ENCODE results near the gene PIP5K1C.

Gene PIP5K1C

DNA sequence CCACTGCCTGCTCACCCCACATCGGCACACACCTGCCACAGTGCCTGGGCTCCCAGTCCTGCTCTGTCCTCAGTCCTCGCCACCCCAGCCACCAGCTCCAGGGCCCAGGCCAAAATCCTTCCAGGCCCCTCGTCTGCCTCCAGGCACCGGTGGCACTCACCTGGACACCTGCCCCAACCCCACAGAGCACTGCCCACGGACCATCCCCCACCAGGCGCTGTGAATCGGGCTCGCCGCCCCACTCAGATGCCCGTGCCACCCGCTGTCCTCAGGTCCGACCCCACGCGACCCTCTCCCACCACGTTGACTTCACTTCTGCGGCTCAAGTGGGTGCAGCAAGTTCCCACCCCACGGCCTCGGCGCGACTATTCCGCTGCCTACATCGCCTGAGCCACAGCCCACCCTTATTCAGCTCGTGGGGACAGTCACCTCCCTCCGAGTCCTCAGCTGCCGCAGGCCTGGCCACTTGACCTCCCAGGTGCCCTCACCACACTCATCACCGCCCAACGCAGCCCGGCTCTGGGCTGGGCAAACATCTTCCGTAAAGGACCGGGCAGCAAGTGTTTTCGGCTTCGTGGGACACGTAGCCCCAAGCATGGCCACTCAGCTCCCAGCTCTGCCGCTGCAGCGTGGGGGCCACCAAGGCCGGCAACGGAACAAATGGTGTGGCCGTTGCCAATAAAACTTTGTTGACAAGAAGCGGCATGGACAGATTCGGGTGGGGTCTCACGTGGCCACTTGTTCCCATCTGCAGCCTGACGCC lies 5.7 kb downstream of the PIP5K1C start:
- DNase-seq: no peak

DNA sequence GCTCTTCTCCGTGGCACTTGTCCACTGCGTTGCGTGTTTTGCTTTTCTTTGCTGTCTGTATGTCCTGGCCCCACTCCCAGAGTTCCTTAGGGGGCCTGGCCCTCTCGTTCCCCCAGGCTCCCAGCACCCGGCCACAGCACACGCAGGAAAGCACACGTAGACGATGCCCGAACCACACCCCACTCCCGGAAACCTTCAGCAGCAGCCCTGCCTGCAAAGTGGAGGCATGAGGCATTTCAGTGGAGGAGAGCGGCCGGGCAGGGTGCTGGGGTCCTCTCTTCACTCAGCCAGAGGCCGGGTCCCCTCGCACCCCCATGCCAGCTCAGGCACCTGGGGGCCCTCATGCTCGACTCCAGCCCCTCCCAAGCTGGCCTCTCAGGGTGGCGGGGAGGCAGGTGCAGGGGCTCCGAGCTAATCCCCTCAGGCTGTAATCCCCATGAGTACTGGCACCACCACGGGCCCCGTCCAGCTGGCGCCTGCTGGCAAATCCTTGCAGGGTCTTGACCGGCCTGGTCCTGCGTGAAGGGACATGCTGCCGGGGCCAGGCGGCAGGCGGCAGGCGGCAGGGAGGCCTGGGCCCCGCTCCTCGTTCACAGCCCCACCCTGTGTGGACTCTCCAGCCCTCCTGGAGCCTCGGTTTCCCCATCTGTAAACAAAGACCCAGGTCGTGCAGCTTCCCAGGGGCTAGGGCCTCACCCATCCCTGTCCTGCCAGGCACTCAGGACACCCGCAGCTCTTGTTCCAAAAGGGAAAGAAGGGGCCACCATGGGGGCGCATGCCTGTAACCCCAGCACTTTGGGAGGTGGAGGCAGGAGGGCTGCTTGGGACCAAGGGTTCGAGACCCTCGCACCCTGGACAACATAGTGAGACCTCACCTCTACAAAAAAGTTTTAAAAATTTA lies 7.0 kb downstream of the PIP5K1C start:
- DNase-seq: peak in 1 of 3 experiments; percentile 25

DNA sequence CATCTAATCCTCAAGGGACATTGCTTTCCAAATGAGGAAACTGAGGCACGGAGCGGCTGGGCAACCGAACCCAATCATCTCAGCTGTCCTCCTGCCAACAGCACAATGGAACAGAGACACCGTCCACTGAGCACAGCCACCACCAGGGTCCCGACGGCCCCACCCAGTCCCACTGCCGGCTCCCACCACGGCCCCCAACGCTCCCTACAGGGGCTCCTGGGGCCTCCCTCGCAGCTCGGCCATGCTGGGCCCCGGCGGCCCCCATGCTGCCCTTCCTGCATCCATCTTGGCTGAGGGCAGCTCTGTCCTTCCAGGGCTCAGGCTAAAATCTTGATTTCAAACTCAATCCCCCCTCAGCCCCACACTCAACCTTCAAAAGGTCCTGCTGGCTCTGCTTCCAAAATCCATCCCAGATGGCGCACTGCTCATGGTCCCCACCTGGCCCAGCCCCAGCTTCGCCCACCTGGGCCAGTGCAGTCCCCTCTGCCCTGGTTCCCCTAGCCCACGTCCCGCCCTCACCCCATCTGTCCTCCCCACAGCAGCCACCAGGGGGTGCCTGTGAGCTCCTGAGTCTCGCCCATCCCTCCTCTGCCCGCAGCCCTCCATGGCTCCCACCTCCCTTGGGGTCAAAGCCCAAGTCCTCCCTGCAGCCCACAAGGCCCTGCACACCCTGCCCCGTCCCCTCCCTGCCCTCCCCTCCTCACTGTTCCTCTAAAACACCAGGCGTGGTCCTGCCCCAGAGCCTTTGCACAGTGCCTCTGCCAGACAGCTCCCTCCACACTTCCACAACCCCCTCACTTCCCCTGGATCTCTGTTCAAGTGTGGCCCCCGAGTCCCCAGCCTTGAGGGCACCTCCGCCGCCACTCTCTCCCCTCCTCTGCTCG lies 7.9 kb downstream of the PIP5K1C start:
- DNase-seq: no peak

DNA sequence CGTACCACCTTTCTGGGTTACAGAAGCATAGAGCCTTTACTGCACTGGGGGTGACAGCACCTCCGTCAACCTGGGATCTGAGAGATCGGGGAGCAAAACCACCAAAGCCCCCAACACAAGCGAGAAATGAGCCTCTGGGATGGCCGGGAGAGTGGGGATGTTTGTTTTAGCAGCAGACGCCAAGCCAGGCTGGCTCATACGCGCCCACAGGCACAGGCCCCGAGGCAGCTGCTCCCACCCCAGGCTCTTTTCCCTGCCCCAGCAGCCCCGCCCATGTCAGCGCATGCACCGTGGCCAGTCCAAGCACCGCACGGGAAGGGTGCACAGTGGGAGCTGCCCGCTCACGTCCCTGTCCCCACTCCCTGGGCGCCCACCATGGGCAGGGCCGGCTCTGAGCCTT lies 8.5 kb downstream of the PIP5K1C start:
- DNase-seq: no peak

DNA sequence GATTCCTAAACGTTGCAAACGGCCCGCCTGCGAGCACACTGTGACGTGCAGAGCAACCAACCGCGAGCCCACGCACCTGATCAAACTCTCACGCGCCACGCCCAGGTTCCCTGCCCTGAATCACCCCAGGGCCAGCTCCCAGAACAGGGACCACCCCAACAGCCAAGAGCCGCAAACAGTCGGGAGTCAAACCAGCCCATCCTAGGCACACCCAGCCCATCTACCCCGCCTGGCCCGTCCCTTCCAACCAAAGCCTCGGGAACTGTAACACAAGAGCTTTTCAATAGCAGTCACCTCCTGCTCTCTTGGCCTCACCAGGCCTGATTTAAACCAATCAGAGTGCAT lies 8.9 kb downstream of the PIP5K1C start:
- DNase-seq: no peak

DNA sequence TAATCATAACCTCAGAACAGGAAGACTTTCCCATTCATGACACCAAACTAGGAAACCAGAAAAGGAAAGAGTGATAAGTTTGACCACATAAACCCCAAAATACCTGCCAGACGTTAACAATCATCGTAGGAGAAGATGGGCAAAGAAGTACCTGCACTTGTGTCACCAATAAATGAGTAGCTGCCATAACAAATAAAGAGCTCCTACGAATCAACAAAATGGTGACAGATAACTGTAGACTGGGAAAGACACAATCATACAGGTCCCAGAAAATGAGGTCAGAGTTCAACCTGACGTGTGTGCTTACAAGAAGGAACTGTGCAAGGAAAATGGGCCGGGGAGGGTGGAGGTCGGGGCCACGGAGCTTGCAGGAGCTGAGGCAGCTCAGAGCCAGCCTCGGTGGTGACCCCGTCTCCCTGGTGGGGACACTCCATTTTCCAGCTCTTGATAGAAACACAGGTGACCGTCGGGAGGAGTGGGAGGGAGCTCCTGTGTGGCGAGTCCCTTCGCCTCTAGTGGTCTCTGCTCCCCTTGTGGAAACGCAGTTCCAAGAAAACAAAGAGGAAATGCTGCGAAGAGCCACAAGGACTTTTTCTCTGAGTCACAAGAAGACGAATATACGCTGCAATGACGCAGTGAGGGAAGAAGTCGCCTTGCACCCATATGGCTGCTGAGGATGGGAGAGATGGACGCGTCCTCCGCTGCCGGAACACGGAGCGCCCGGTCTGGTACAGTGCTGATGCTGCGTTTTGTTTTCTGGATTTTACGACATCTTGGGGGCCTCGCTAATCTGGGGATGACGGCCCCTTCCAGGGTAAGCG lies 9.5 kb downstream of the PIP5K1C start:
- DNase-seq: no peak

DNA sequence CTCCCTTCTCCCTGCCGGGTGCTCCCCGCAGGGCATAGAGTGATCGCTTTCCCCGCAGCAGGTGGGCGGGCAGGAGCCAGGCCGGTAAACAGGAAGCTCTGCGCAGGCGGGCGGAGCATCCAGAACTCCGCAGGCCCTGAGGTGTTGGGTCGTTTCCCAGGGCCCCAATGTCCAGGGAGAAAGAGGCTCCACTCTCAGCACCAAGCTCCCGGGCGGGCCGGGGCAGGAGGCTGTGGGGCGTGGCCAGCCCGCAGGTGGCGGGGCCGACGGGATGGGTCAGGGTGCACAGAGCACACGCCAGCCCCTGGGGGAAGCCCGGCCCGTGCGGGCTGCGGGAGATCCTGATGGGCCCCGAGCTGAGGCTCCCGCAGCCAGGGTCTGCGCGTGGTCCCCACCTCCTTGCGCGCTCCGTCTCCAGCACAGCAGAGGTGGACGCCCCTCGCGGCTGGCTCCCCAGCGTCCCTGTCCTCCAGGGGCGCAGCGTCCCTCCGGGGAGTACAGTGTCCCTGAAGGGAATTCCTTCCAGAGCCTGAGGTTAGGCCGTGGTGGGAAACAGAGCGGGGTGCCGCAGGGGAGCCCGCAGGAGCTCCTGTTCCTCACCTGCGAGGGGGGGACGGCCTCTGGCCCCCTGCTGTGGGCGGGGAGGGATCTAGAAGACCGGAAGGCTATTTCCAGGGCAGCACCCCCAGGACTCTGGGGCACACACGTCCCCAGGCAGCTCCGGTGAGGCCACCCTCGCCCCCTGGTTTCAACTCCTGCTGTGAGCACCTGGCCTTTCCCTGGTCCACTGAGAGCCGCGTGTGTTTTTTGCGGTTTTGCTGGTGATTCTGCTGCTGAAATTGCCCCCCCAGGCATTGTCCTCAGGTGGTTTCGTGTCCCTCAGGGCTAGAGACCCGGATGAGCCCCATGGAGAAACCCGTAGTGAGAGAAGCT lies 12.2 kb downstream of the PIP5K1C start:
- DNase-seq: peak in 2 of 3 experiments; percentile 90 to 94

DNA sequence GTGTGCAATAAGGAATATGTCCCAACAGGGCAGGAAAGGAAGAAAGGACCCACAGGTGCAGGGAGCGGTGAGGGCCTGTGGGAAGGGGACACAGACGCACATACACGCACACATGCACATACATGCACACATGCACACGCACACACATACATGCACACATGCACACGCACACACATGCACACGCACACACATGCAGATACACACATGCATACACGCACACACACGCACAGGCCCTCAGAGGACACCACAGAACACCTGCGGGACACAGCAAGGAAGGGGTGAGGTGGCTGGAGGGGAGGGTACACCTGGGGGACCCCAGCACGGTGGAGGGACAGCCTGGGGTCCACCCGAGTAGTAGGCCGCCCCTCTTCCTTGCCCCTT lies 12.9 kb downstream of the PIP5K1C start:
- DNase-seq: no peak

DNA sequence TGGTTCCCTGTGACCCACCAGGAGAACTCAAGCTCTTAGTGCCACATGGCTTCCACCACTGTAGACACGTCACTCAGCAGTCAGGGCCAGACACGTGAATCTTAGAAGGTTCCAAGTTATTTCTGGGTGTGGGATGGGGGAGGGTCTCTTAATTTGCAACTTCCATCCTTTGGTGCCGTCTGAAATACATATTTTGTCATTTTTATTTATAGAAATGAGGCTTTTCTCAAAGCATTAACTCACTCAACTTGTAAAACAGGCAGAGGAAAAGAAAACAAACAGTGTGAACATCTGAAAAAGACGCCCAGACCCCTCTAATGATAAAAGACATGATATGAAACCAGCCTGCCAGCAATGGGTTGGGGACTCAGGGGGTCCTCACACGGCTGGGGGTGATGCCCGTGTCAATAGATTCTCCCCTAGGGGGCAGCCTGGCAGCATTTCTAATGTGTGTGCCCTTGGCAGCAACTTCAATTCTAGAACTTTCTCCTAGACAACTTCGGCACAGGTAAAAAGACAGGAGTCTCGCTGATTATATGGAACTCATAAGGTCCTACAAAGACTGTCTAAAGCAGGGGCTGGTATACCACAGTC lies 15.4 kb downstream of the PIP5K1C start:
- DNase-seq: no peak

DNA sequence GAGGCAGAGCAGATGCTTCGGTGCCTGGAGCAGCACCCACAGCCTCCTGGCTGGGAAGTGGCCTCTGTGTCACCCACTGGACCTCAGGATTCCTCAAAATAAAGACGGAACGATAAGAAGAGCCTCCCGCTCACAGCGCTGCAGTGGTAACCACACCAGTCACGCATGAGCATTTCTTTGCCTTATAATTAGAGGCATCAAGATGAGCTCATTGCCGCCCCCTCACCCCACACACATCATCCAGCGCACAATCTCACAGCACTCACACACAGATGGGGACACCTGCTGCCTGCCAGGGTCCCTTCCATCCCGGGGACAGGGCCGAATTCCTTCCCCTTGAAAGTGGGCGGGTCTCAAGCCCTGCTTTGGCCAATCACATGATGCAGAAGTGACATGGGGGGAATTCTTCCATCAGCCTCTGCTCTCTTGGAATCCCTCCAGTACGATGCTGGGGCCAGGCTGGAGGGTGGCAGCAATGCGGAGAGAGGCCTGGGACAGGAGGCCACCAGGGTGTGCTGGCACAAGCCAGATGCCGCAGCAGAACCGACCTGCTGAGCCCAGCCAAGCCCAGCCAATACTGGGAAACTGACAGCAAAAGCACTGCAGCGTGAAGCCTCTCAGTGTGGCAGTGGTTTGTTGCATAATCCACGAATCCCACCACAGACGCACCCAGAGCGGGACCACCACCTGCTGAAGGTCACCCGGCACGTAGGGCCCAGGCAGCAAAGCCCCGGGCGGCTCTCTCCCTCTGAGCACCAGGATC lies 16.0 kb downstream of the PIP5K1C start:
- DNase-seq: no peak

DNA sequence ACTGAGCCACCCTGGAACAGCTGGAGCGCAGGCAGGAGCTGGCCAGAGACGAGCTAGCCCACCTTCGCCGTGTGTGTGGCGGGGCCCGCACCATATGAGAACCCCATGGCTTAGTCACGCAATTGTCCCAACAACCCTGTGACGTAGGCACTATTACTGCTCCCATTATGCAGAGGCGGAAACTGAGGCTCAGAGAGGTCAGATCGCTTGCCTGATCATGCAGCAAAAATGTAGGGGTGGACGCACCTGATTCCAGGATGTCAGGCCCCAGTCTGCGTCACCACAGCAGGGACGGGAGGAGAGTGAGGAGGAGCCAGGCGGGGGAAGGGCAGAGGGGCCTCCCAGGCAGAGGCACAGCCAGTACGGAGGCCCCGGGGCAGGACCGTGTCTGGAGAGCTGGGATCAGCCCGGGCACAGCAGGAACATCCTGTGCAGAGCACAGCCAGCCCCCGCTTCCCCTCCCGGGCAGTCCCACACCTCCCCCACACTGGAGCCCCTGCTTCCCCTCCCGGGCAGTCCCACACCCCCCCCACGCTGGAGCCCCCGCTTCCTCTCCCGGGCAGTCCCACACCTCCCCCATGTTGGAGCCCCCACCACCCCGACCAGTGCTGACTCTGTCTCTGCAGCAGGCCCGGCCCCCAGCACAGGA lies 16.7 kb downstream of the PIP5K1C start:
- no peak for DNase-seq

DNA sequence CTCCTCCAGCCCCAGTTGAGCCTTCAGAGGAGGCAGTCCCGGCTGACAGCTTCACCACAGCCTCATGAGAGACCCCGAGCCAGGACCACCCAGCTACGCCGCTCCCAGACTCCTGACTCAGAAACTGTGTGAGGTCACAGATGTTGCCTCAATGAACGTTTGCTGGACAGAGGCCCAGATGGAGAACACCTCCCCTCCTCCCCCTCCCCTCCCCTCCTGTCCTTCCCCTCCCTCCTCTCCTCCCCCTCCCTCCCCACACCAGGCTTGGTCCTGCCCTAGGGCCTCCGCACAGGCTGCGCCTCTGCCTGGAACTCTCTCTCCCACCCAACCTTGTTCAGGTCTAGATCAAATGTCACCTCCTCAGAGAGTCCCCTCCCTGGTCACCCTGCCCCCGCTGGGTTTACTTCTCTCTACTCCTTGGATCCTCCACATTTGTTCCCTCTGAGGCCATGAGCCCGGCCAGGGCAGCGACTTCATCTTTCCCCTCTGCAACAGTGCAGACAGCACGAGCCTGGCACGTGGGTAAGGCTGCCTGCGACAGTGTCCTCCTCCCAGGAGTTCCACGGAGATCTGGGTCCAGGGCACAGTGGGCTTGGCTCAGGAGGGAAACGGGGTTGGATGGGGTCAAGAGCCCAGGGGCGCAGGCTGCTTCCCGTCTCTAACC lies 17.4 kb downstream of the PIP5K1C start:
- DNase-seq: no peak

DNA sequence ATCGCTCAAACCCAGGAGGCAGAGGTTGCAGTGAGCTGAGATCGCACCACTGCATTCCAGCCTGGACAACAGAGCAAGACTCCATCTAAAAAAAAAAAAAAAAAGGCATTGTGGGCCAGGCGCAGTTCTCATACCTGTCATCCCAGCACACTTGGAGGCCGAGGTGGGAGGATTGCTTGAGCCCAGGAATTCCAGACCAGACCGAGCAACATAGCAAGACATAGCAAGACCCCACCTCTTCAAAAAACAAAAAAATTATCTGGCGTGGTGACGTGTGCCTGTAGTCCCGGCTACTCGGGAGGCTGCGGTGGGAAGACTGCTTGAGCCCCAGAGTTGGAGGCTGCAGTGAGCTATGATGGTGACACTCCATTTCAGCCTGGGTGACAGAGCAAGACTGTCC lies 18.0 kb downstream of the PIP5K1C start:
- DNase-seq: no peak

DNA sequence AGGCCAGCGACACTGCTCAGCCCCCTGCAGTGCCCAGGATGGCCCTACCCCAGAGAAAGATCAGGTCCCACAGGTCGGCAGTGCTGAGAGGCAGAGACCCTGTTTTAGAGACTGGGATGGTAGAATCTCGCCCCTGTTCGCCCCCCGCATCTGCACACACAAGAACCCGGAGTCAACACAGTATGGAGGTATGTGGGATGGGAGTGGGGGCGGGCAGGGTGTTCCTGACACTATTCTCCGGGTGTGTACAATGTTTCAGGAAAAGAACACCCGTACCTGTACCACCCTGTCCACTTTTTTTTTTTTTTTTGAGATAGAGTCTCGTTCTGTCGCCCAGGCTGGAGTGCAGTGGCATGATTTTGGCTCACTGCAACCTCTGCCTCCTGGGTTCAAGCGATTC lies 19.3 kb downstream of the PIP5K1C start:
- no peak for DNase-seq

DNA sequence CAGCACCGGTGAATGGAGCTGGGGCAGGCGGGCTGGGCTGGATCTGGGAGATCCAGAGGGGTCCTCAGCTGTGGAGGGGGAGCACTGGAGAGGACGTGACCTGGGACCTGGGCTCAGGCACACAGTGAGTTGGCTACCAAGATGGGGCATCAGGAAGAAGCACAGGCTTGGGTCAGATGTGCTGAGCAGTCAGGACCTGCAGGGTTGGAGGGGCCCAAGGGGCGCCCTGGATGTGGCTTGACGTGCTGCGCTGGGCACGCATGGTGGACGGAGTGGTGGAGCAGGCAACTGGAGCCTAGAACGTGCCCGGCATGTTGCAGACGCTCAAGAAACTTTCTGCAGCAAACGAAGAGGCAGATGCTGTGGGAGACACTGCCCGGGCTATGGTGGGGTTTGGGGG lies 20.7 kb downstream of the PIP5K1C start:
- no peak for DNase-seq

DNA sequence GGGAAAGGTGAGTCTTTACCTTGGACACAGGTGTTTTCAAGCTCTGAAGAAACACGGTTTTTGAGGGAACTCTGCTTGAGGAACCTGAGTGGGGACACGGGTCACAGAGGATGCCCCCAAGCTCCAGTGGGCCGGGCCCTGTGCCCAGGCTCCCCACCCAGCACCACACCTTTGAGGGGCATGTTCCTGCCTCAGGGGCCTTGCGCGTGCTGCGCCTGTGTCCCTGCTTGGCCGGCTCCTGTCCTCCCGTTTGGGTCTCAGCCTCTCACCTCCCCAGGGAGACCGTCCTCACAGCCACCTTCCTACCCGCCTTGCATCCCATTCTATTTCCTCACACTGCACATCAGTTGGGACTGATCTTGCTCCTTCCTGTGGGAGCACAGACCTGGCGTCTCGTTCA lies 21.1 kb downstream of the PIP5K1C start:
- DNase-seq: no peak

DNA sequence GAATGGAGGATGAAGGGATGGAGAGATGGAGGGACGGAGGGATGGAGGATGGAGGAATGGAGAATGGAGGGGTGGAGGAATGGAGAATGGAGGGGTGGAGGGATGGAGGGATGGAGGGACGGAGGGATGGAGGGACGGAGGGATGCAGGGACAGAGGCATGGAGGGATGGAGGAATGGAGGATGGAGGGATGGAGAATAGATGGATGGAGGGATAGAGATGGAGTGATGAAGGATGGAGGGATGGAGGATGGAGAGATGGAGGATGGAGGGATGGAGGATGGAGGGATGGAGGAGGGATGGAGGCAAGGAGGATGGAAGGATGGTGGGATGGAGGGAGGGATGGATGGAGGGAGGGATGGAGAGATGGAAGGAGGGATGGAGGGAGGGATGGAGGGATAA lies 22.1 kb downstream of the PIP5K1C start:
- no peak for DNase-seq

DNA sequence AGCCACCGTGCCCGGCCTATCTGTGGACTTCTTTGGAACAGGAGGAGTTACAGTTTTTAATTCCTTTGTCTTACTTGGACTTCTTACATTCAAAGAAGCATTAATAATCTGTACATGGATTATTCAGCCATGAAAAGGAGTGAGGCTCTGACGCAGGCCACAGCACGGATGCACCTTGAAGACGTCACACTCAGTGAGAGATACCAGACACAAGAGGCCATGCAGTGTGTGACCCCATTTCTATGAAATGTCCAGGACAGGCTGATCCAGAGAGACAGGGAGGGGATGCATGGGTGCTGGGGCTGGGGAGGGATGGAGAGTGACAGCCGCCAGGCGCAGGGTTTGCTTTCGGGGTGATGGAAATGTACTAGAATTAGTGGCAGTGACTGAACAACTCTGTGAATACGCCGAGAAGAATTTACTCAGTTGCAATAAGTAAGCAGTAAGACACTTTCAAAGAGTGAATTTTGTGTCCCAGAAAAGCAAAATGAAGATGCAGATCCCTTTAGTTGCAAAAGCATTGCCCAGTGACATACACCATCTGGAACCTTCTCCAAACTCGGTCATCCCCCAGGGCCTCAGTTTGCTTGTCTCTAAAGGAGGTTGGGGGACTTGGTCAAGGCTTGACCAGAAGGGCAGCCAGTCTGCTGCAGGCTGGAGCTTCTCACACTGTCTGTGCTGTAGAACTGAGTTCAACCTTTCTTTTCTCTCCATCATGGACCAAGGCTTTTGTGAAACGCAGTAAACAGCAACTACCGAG lies 25.3 kb downstream of the PIP5K1C start:
- DNase-seq: no peak

All from NCI-H1417 (cell line).